ENCODE data around the gene MOGAT1.
"Not testable (repeated sequence)": the region's sequence is repeated elsewhere in the genome, so short reads cannot be mapped to it uniquely, and the experiment has no call there.

The MOGAT1 gene

GRCh38 chr2:222677981-222678380 is 6.5 kb downstream of the MOGAT1 start:
- no peak for DNase-seq (ENCODE audit: low spot score)
- no peak for TF ChIP-seq CTCF (IDR thresholded peaks at IDR 0.05; ENCODE audit: borderline replicate concordance, control extremely low read depth, extremely low read depth, insufficient read depth, missing control alignments)
- in situ Hi-C loops (cut with MboI; ENCODE audit: low sequenced_read_pairs, unreplicated experiment): no loop called here

DNA sequence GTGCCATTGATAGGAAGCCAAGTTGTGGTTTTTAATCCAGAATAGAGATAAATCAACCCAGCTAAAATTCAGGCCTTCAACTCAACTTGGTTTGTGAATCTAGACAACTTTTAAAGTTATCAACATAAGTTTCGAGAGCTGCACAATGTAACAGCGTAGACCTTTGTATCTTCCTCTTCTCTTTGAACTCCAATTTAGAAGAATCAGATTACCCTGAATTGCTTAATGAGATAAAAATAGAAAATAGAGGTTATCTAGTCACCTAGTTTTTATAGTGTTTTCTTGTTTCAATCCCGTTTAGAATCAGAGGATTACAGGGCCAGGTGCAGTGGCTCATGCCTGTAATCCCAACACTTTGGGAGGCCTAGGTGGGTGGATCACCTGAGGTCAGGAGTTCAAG is 12.3 kb downstream of the MOGAT1 start:
- DNase-seq (ENCODE audit: low spot score): no peak
- in situ Hi-C loops (cut with MboI; ENCODE audit: low sequenced_read_pairs, unreplicated experiment): no loop called here
- TF ChIP-seq CTCF (IDR thresholded peaks at IDR 0.05; ENCODE audit: borderline replicate concordance, control extremely low read depth, extremely low read depth, insufficient read depth, missing control alignments): no peak

DNA sequence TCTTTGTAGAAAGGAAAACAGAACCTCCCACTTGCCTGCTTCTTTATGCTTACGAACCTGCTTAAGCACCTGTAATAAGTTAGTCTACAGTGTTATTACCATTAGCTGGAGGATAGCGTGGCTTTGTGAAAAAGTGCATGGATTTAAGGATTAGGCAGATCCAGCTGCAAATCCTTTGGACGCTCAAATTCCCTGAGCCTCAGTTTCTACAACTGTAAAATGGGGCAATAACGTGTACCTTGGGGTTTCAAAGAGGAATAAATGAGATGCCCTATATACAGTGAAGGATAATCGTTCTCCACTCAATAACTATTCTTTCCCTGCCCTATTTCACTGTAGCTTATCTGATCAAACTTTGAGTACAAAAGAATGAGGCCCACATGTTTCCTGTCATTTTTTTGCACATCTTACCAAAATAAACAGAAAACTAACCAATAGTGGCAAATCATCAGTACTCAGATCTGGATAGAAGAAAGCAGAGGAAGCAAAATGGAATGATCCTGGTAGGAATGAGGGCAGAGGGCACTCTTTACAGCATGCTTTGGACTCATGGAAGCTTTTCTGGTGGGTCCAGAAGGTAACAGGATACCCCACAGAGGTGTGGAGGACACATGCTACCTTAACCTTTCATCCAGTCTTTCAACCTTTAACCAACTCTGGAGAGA is 14.8 kb downstream of the MOGAT1 start:
- in situ Hi-C loops (cut with MboI; ENCODE audit: low sequenced_read_pairs, unreplicated experiment): no loop called here
- no peak for DNase-seq (ENCODE audit: low spot score)
- TF ChIP-seq CTCF (IDR thresholded peaks at IDR 0.05; ENCODE audit: borderline replicate concordance, control extremely low read depth, extremely low read depth, insufficient read depth, missing control alignments): no peak

GRCh38 chr2:222688917-222689316 is 17.5 kb downstream of the MOGAT1 start:
- no peak for TF ChIP-seq CTCF (IDR thresholded peaks at IDR 0.05; ENCODE audit: borderline replicate concordance, control extremely low read depth, extremely low read depth, insufficient read depth, missing control alignments)
- in situ Hi-C loops (cut with MboI; ENCODE audit: low sequenced_read_pairs, unreplicated experiment): no loop called here
- DNase-seq (ENCODE audit: low spot score): no peak

DNA sequence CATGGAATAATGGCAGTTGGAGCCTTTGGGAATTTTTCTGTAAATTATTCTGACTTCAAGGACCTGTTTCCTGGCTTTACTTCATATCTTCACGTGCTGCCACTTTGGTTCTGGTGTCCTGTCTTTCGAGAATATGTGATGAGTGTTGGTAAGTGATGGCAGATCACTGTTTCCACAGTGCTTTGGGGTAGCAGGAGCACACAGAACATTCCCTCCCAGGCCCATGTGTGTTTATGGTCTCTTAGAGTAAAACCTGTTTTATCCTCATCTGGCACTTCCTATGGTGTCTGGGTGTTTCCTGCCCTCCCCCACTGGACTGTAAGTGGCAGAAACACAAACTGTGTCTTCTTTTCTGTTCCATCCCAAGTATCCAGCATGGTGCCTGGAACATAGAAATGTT is 17.9 kb downstream of the MOGAT1 start:
- TF ChIP-seq CTCF (IDR thresholded peaks at IDR 0.05; ENCODE audit: borderline replicate concordance, control extremely low read depth, extremely low read depth, insufficient read depth, missing control alignments): no peak
- in situ Hi-C loops (cut with MboI; ENCODE audit: low sequenced_read_pairs, unreplicated experiment): no loop called here
- DNase-seq (ENCODE audit: low spot score): no peak

- DNase-seq (ENCODE audit: low spot score): peak; percentile 85
- peak; percentile 96 for TF ChIP-seq CTCF (IDR thresholded peaks at IDR 0.05; ENCODE audit: borderline replicate concordance, control extremely low read depth, extremely low read depth, insufficient read depth, missing control alignments)
- in situ Hi-C loops (cut with MboI; ENCODE audit: low sequenced_read_pairs, unreplicated experiment): loop anchor here (10.0 kb wide), 1 partner anchor 214 kb away; no protein-coding TSS in a partner anchor
Measured at GRCh38 chr2:222690564-222691200, 19.2 kb downstream of the MOGAT1 start.

- in situ Hi-C loops (cut with MboI; ENCODE audit: low sequenced_read_pairs, unreplicated experiment): loop anchor here (10.0 kb wide), 1 partner anchor 211 kb away; no protein-coding TSS in a partner anchor
- DNase-seq (ENCODE audit: low spot score): not testable (repeated sequence)
Measured at GRCh38 chr2:222693413-222693812, 22.0 kb downstream of the MOGAT1 start.
